Peyer's patch (tissue), 4 donors: ENCODE data around the gene BACE1. TPM values are rescaled to one million over a fixed set of nuclear protein-coding genes. Genes with fewer than 3 reads are reported as not detected.

Experiments used
- DNase-seq, 3 donors: peaks; one replicate each; pipeline ENCODE4 v3.0.0-alpha.2; 2017 to 2019
- H3K27ac ChIP-seq, 4 donors: fragments of 200-600 bp; sonication (generic); one replicate each; pipeline ENCODE4 v1.5.1; 2016 to 2019
- H3K27me3 ChIP-seq, 2 donors: fragments of 200-600 bp; sonication (generic); one replicate each; pipeline ENCODE4 v1.5.1; 2019
- H3K36me3 ChIP-seq, 3 donors: fragments of 200-600 bp; sonication (generic); one replicate each; pipeline ENCODE4 v1.5.1; 2016 to 2019
- H3K4me1 ChIP-seq, 4 donors: fragments of 200-600 bp; sonication (generic); one replicate each; pipeline ENCODE4 v1.5.1; 2016 to 2019
- H3K4me3 ChIP-seq, 4 donors: fragments of 200-600 bp; sonication (generic); 1 replicate in 3 of 4; 2 replicates in 1 of 4; pipeline ENCODE4 v1.5.1; 2016 to 2019; ENCODE audit warnings: mild to moderate bottlenecking in 1 of 4
- H3K9me3 ChIP-seq, 4 donors: fragments of 200-600 bp; sonication (generic); one replicate each; pipeline ENCODE4 v1.5.1; 2016 to 2019; ENCODE audit warnings: mild to moderate bottlenecking in 1 of 4
- CTCF ChIP-seq, 6 experiments: fragments of 450-650 bp in 4 of 6; fragments of 200-600 bp in 2 of 6; sonication (generic) in 1 of 6; IDR thresholded peaks; one replicate each; pipeline ENCODE4 v1.5.1; 2017 to 2019; ENCODE audit warnings: antibody characterized with exemption in 6 of 6, mild to moderate bottlenecking in 3 of 6, moderate library complexity in 1 of 6
- POLR2A ChIP-seq, 2 donors: fragments of 450-650 bp; IDR thresholded peaks; one replicate each; pipeline ENCODE4 v1.5.1; 2017; ENCODE audit warnings: antibody characterized with exemption in 2 of 2, mild to moderate bottlenecking in 2 of 2, moderate library complexity in 2 of 2
- total RNA-seq, 4 donors: library from RNA; depleted of rRNA; stranded (reverse); fragments of >200 nt; gene quantifications; one replicate each; pipeline ENCODE4 v1.1.0, GENCODE V29; 2016

Gene BACE1
- total RNA-seq, 4 donors from 2014 or later = 5.6 to 11.4 (median 8.9) TPM

GRCh38 chr11:117259417-117259816 is 56.6 kb downstream of the BACE1 start:
- Histone ChIP-seq H3K9me3 (no peaks in the 10 kb centered on the region), H3K36me3 (peaks cover 0 to 30% (median 0%) of the 10 kb centered on the region in 3 donors), H3K4me3 (no peak overlapping the region), H3K4me1 (no peaks in the 10 kb centered on the region), H3K27ac (no peak overlapping the region), H3K27me3 (no peaks in the 10 kb centered on the region)
- no peak for DNase-seq
- TF ChIP-seq CTCF (IDR thresholded peaks at IDR 0.05) = no peak
- no peak for TF ChIP-seq POLR2A (IDR thresholded peaks at IDR 0.05)

- no peak for TF ChIP-seq POLR2A (IDR thresholded peaks at IDR 0.05)
- no peak for TF ChIP-seq CTCF (IDR thresholded peaks at IDR 0.05)
- Histone ChIP-seq H3K4me1 (no peaks in the 10 kb centered on the region), H3K36me3 (peaks cover 0 to 39% (median 0%) of the 10 kb centered on the region in 3 donors), H3K27ac (no peak overlapping the region), H3K4me3 (no peak overlapping the region), H3K9me3 (no peaks in the 10 kb centered on the region), H3K27me3 (no peaks in the 10 kb centered on the region)
- DNase-seq = no peak
Observed at GRCh38 chr11:117258576-117258975, 57.5 kb downstream of the BACE1 start.

- Histone ChIP-seq H3K27me3 (no peaks in the 10 kb centered on the region), H3K27ac (no peak overlapping the region), H3K4me3 (no peak overlapping the region), H3K4me1 (no peaks in the 10 kb centered on the region), H3K9me3 (no peaks in the 10 kb centered on the region), H3K36me3 (peaks cover 0 to 45% (median 0%) of the 10 kb centered on the region in 3 donors)
- DNase-seq = no peak
- TF ChIP-seq CTCF (IDR thresholded peaks at IDR 0.05) (no peak), POLR2A (IDR thresholded peaks at IDR 0.05) (no peak)
Observed at GRCh38 chr11:117256573-117256972, 59.5 kb downstream of the BACE1 start.

GRCh38 chr11:117255966-117256365 is 60.1 kb downstream of the BACE1 start:
- Histone ChIP-seq H3K9me3 (no peaks in the 10 kb centered on the region), H3K27me3 (no peaks in the 10 kb centered on the region), H3K4me3 (no peak overlapping the region), H3K4me1 (no peaks in the 10 kb centered on the region), H3K27ac (no peak overlapping the region), H3K36me3 (peaks cover 0 to 39% (median 0%) of the 10 kb centered on the region in 3 donors)
- TF ChIP-seq CTCF (IDR thresholded peaks at IDR 0.05) (no peak), POLR2A (IDR thresholded peaks at IDR 0.05) (no peak)
- DNase-seq = no peak

- Histone ChIP-seq H3K9me3 (no peaks in the 10 kb centered on the region), H3K36me3 (peaks cover 0 to 64% (median 0%) of the 10 kb centered on the region in 3 donors), H3K27me3 (no peaks in the 10 kb centered on the region), H3K4me3 (no peak overlapping the region), H3K27ac (no peak overlapping the region), H3K4me1 (no peaks in the 10 kb centered on the region)
- no peak for DNase-seq
- no peak for TF ChIP-seq CTCF (IDR thresholded peaks at IDR 0.05)
- TF ChIP-seq POLR2A (IDR thresholded peaks at IDR 0.05) = no peak
Observed at GRCh38 chr11:117251506-117251905, 64.5 kb downstream of the BACE1 start.

- Histone ChIP-seq H3K4me1 (no peaks in the 10 kb centered on the region), H3K36me3 (peaks cover 0 to 78% (median 0%) of the 10 kb centered on the region in 3 donors), H3K27me3 (no peaks in the 10 kb centered on the region), H3K4me3 (no peak overlapping the region), H3K27ac (no peak overlapping the region), H3K9me3 (no peaks in the 10 kb centered on the region)
- DNase-seq = no peak
- TF ChIP-seq CTCF (IDR thresholded peaks at IDR 0.05) = no peak
- TF ChIP-seq POLR2A (IDR thresholded peaks at IDR 0.05) = no peak
Observed at GRCh38 chr11:117249571-117249970, 66.5 kb downstream of the BACE1 start.
